D721Med (cell line): Measurements from ENCODE around the gene TTF2.

Experiments
- DNase-seq: peaks from one replicate; pipeline ENCODE4 v3.0.0; 2011; ENCODE audit warnings: low spot score; ENCODE audit not compliant: insufficient read length
- FAIRE-seq: peaks from 2 replicates; lab custom pipeline; 2011; peaks lifted over from hg19 to GRCh38; lab: Jason Lieb, UNC
- CTCF ChIP-seq: IDR thresholded peaks from 2 replicates; pipeline ENCODE4 v1.5.1; 2012; ENCODE audit warnings: mild to moderate bottlenecking, control low read depth; ENCODE audit not compliant: insufficient read depth; ENCODE audit errors: missing control alignments

The TTF2 gene

GRCh38 chr1:117124661-117125060, 64.5 kb downstream of the TTF2 start:
- no peak for DNase-seq
- FAIRE-seq: no peak
- TF ChIP-seq CTCF: no peak

- TF ChIP-seq CTCF: no peak
- DNase-seq (no peak), FAIRE-seq (no peak)
Observed at GRCh38 chr1:117127795-117128194, 67.7 kb downstream of the TTF2 start.

DNA sequence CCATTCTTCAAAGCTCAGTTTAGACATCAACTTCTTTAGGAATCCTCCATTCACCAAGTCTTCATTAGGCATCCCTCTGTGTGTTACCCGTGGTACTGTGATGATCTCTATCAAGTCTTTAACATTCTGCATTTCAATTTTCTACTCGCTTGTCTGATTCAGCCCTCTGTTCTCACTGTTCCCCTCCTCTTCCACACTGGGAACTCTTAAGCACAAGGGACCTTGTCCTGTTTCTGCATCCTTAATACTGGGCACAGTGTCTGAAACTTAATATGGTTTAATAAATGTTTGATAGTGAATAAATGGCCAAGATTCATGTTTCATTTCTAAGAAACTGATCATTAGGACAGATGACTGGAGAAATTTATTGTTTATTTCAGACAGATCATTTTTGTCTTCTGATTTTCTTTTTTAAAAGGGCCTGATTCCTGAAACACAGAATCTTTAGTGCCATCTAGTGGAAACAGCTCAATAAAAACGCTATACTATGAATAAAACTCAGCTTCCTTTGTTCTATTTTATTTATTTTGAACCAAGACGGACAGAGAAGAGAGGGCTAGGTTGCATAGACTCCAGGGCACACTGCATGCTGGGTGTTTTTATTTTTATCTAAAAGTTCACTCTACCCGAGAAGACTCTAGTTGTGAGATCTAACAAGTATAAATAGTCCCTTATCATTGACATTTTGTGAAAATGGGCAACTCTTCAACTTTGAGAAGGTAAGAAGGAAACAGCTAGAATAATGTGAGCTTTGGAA, 68.4 kb downstream of the TTF2 start:
- FAIRE-seq (no peak), DNase-seq (no peak)
- TF ChIP-seq CTCF: peak; percentile 54

DNA sequence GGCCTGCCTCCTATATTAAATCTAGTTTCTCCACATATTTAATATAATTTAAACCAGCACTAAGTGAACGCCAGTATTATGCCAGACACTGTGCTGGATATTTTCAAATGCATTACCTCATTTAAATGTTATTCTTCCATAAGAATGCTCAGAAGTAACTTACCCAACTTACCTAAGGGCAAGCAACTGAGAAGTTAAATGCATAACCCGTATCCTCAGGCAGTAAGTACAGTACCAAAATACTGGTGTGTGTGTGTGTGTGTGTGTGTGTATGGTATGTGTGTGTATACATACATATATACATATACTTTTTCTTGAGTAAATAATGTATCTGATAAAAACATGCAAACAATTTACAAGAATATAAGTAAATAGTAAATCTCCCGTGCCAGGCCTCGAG, 70.4 kb downstream of the TTF2 start:
- DNase-seq (no peak), FAIRE-seq (no peak)
- TF ChIP-seq CTCF: no peak

- FAIRE-seq (no peak), DNase-seq (no peak)
- no peak for TF ChIP-seq CTCF
Observed at GRCh38 chr1:117135329-117135728, 75.2 kb downstream of the TTF2 start.

- TF ChIP-seq CTCF: no peak
- DNase-seq: no peak
- FAIRE-seq: no peak
Observed at GRCh38 chr1:117136749-117137148, 76.6 kb downstream of the TTF2 start.

DNA sequence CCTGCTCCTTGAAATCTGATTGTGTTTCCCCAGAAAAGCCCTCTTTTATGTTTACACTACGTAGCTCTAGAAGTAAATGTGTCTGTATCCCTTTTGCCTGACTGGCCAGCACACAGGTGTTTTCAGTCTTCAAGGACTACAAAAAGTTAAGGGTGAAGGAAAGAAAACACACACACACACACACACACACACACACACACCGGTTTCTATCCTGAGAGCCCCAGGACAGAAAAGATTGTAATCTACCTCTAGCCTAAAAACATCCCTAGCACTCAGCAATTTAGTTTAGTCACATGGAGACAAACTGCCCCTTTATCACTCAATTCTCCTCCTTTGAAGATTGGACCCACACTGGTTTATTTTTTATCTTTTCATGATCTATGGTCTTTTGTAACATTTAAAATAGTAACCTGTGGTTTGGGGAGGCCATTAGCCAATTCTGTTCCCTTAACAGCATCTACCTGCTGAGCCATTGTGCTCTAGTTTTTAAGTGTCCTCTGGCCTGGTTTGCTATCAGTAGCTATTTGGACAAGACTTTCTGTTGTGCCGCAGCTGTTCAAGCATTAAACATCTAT, 77.2 kb downstream of the TTF2 start:
- FAIRE-seq (no peak), DNase-seq (no peak)
- TF ChIP-seq CTCF: no peak
